Fibroblast of lung (primary cell): Measurements from ENCODE around the gene TNRC6A.

Experiments used
- EZH2 ChIP-seq: IDR thresholded peaks from 2 replicates; pipeline ENCODE4 v1.5.1; 2012; ENCODE audit warnings: low read length, control low read depth, mild to moderate bottlenecking; ENCODE audit errors: missing control alignments
- TF ChIP-seq, protein P1 (sequence below), 2 donors: IDR thresholded peaks in 1 of 2; conservative IDR thresholded peaks in 1 of 2; 1 replicate in 1 of 2; 2 replicates in 1 of 2; pipeline ENCODE4 v1.5.1; 2011 to 2012; ENCODE audit warnings: low read length in 2 of 2, control low read depth in 1 of 2, inconsistent platforms in 1 of 2, low read depth in 1 of 2, mild to moderate bottlenecking in 1 of 2

DNA sequence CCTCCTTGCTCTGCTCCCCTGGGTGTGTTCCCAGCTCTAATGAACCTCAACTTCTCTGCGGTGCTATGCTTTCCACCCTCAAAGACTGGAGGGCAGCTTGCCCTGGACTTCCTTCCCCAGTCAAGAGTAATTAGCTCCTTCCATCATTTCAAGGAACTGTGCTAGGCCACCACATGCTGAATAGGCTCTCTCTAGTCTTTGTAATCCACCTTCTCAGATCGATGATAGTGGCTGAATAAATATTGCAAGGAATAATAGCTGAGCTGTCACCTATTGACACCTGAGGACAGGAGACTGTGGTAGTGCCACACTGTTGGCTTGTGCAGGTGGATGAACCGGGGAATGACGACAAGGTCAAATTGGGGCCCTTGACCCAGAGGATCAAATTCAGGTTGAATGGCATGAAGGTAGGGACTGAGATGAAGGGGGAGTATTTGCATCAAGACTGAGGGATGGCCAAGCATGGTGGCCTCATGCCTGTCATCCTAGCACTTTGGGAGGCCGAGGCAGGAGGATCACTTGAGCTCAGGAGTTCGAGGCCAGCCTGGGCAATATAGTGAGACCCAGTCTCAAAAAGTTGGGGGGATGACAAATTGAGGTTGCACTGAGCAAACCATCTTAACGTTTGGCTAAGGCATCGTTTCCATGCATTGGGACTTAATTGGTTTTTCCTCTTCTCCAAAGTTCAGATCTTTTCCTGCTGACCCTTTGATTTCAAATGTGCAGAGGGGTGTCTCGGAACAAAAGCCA, 97.5 kb downstream of the TNRC6A start:
- TF ChIP-seq, protein P1, sequence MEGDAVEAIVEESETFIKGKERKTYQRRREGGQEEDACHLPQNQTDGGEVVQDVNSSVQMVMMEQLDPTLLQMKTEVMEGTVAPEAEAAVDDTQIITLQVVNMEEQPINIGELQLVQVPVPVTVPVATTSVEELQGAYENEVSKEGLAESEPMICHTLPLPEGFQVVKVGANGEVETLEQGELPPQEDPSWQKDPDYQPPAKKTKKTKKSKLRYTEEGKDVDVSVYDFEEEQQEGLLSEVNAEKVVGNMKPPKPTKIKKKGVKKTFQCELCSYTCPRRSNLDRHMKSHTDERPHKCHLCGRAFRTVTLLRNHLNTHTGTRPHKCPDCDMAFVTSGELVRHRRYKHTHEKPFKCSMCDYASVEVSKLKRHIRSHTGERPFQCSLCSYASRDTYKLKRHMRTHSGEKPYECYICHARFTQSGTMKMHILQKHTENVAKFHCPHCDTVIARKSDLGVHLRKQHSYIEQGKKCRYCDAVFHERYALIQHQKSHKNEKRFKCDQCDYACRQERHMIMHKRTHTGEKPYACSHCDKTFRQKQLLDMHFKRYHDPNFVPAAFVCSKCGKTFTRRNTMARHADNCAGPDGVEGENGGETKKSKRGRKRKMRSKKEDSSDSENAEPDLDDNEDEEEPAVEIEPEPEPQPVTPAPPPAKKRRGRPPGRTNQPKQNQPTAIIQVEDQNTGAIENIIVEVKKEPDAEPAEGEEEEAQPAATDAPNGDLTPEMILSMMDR (conservative IDR thresholded peaks at IDR 0.05 in 1 of 2, IDR thresholded peaks at IDR 0.05 in 1 of 2; ENCODE audit: low read depth in 1 of 2, low read length in 2 of 2): no peak
- no peak for TF ChIP-seq EZH2
